DOHH2 (cell line): ENCODE results near the gene CCR4.
"Not testable (repeated sequence)": the region's sequence is repeated elsewhere in the genome, so short reads cannot be mapped to it uniquely, and the experiment has no call there.

Experiments
- H3F3A ChIP-seq: fragments of 200-600 bp; sonication (generic), shearing (Covaris generic); 2 replicates; pipeline ENCODE4 v1.6.0; 2016; ENCODE audit warnings: antibody characterized with exemption, mild to moderate bottlenecking; ENCODE audit not compliant: control insufficient read depth, insufficient read depth
- H3K27ac ChIP-seq: fragments of 200-600 bp; sonication (generic); 2 replicates; pipeline ENCODE4 v1.5.1; 2014; ENCODE audit warnings: low read depth, mild to moderate bottlenecking, low read length, moderate library complexity
- H3K27me3 ChIP-seq: fragments of 200-600 bp; sonication (generic); 2 replicates; pipeline ENCODE4 v1.6.1; 2014; ENCODE audit warnings: mild to moderate bottlenecking, low read length, mixed read lengths; ENCODE audit not compliant: control insufficient read depth
- H3K36me3 ChIP-seq: fragments of 200-600 bp; sonication (generic); 2 replicates; pipeline ENCODE4 v1.6.1; 2014; ENCODE audit warnings: mild to moderate bottlenecking, low read length, moderate library complexity, mixed read lengths; ENCODE audit not compliant: control insufficient read depth
- H3K4me1 ChIP-seq: fragments of 200-600 bp; sonication (generic); 2 replicates; pipeline ENCODE4 v1.6.1; 2014; ENCODE audit warnings: mild to moderate bottlenecking, low read length, mixed read lengths; ENCODE audit not compliant: control insufficient read depth
- H3K4me2 ChIP-seq: fragments of 200-600 bp; sonication (generic); 2 replicates; pipeline ENCODE4 v1.6.0; 2014; ENCODE audit warnings: mild to moderate bottlenecking, low read length, moderate library complexity
- H3K4me3 ChIP-seq: fragments of 200-600 bp; sonication (generic); 2 replicates; pipeline ENCODE4 v1.5.1; 2014; ENCODE audit warnings: mild to moderate bottlenecking, low read length, mixed read lengths
- H3K79me2 ChIP-seq: fragments of 200-600 bp; sonication (generic); 2 replicates; pipeline ENCODE4 v1.6.1; 2014; ENCODE audit warnings: mild to moderate bottlenecking, low read length, mixed read lengths; ENCODE audit not compliant: control insufficient read depth
- H3K9me2 ChIP-seq: fragments of 200-600 bp; sonication (generic); replicated peaks from 2 replicates; pipeline ENCODE4 v1.6.1; 2014; ENCODE audit warnings: mild to moderate bottlenecking, low read length, mixed read lengths; ENCODE audit not compliant: control insufficient read depth
- H3K9me3 ChIP-seq: fragments of 200-600 bp; sonication (generic); 2 replicates; pipeline ENCODE4 v1.6.1; 2014; ENCODE audit warnings: antibody characterized with exemption, low read length, mixed read lengths; ENCODE audit not compliant: control insufficient read depth, insufficient read depth
- H4K20me1 ChIP-seq: fragments of 200-600 bp; sonication (generic); 2 replicates; pipeline ENCODE4 v1.6.0; 2014; ENCODE audit warnings: low read depth, mild to moderate bottlenecking, antibody characterized with exemption, low read length, moderate library complexity; ENCODE audit not compliant: control insufficient read depth, insufficient read depth
- EZH2phosphoT487 ChIP-seq: fragments of 200-600 bp; sonication (generic); IDR thresholded peaks from 2 replicates; pipeline ENCODE4 v1.6.1; 2017; ENCODE audit warnings: borderline replicate concordance, mild to moderate bottlenecking, antibody characterized with exemption, low read length, moderate library complexity, mixed read lengths
- TF ChIP-seq, protein P1 (sequence below): fragments of 200-600 bp; sonication (generic); IDR thresholded peaks from one replicate; pipeline ENCODE4 v1.5.1; 2014; ENCODE audit warnings: antibody characterized with exemption, mild to moderate bottlenecking, low read depth, low read length; ENCODE audit not compliant: poor library complexity, severe bottlenecking

Gene CCR4

DNA sequence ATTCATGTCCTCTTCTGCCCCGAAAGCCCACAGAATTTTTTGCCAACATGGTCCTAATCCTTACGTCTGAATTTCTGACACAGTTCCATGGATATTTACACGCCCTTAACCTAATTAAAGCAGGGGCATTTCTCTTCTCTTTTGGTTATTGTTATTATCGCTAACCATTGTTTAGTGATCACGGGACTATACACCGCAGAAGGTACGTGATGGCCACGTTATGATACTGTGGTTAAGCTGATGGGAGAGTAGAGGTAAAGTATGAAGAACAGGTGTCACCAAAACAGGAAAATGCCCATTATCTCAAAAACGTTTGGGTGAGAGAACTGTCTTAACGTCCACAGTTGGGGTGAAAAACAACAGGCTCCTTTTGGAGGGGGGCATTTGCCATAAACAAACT lies 26.4 kb downstream of the CCR4 start:
- Histone ChIP-seq H3K4me3 (no peak overlapping the region), H3K79me2 (no peaks in the 10 kb centered on the region), H3K27me3 (no peaks in the 10 kb centered on the region), H3F3A (no peaks in the 10 kb centered on the region), H3K4me1 (no peaks in the 10 kb centered on the region), H3K27ac (no peak overlapping the region), H4K20me1 (no peaks in the 10 kb centered on the region), H3K36me3 (no peaks in the 10 kb centered on the region), H3K9me3 (no peaks in the 10 kb centered on the region), H3K9me2 (no peaks in the 10 kb centered on the region), H3K4me2 (no peak overlapping the region)
- TF ChIP-seq, protein P1, sequence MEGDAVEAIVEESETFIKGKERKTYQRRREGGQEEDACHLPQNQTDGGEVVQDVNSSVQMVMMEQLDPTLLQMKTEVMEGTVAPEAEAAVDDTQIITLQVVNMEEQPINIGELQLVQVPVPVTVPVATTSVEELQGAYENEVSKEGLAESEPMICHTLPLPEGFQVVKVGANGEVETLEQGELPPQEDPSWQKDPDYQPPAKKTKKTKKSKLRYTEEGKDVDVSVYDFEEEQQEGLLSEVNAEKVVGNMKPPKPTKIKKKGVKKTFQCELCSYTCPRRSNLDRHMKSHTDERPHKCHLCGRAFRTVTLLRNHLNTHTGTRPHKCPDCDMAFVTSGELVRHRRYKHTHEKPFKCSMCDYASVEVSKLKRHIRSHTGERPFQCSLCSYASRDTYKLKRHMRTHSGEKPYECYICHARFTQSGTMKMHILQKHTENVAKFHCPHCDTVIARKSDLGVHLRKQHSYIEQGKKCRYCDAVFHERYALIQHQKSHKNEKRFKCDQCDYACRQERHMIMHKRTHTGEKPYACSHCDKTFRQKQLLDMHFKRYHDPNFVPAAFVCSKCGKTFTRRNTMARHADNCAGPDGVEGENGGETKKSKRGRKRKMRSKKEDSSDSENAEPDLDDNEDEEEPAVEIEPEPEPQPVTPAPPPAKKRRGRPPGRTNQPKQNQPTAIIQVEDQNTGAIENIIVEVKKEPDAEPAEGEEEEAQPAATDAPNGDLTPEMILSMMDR: no peak
- no peak for TF ChIP-seq EZH2phosphoT487

DNA sequence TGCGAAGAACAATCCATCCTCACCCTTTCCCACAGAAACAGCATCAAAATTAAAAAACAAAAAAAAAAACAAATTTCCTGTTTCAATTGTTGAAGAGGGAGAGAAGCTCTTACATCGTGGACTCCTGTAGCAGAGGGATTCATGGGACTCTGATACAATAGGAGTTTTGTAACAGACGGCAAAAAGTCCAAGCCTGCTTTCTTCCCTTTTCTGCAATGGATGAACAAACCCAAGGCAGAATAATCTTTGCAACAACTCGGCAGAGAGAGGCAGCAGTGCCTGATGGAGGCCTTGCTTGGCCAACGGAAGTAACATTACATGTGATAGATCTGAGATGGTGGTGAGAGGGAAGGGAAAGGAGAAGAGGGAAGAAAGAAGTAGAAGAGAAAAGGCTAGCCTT lies 26.9 kb downstream of the CCR4 start:
- Histone ChIP-seq H3K9me3 (no peaks in the 10 kb centered on the region), H4K20me1 (no peaks in the 10 kb centered on the region), H3K27me3 (no peaks in the 10 kb centered on the region), H3K27ac (no peak overlapping the region), H3K4me2 (no peak overlapping the region), H3K9me2 (no peaks in the 10 kb centered on the region), H3K79me2 (no peaks in the 10 kb centered on the region), H3K4me3 (no peak overlapping the region), H3F3A (no peaks in the 10 kb centered on the region), H3K36me3 (no peaks in the 10 kb centered on the region), H3K4me1 (no peaks in the 10 kb centered on the region)
- TF ChIP-seq, protein P1: no peak
- TF ChIP-seq EZH2phosphoT487: no peak

DNA sequence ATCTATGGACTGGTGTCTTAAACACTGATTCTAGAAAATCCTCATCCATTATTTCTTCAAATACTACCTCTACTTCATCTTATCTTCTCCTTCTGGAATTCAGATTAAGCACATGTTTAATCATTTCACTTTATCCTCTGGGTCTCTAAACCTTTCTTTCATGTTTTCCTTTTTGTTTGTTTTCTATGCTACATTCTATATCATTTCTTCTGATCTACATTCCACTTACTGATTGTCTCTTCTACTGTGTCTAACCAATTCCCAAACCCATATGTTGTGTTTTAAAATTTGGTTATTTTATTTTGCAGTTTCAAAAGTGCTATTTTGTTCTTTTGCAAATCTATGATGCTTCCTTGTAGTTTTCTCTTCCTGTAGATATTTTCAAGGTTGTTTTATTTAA lies 31.7 kb downstream of the CCR4 start:
- Histone ChIP-seq H3K4me2 (no peak overlapping the region), H3K9me2 (no peaks in the 10 kb centered on the region), H3K27me3 (no peaks in the 10 kb centered on the region), H3K27ac (no peak overlapping the region), H3K79me2 (no peaks in the 10 kb centered on the region), H4K20me1 (no peaks in the 10 kb centered on the region), H3K4me1 (no peaks in the 10 kb centered on the region), H3K9me3 (no peaks in the 10 kb centered on the region), H3F3A (no peaks in the 10 kb centered on the region), H3K4me3 (no peak overlapping the region), H3K36me3 (no peaks in the 10 kb centered on the region)
- TF ChIP-seq EZH2phosphoT487: no peak
- TF ChIP-seq, protein P1: no peak

DNA sequence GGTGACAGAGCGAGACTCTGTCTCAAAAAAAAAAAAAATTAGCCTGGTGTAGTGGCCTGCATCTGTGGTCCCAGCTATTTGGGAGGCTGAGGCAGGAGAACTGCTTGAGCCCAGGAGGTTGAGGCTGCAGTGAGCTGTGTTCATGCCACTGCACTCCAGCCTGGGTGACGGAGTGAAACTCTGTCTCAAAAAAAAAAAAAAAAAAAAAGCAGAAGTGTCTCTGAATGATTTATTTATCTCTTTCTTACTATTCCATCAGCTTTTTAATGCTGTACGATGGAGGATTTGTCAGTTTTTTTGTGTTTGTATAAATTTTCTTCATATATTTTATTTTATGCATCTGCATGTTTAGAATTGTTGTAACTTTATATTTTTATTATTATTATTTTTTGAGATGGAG lies 33.5 kb downstream of the CCR4 start:
- H3K4me2 ChIP-seq, H3K4me1 ChIP-seq, H3K4me3 ChIP-seq, H4K20me1 ChIP-seq, H3F3A ChIP-seq, H3K9me3 ChIP-seq, H3K9me2 ChIP-seq, H3K79me2 ChIP-seq, H3K36me3 ChIP-seq, H3K27me3 ChIP-seq, H3K27ac ChIP-seq: not testable (repeated sequence)
